ENCODE measurements around the gene LMO4.

The LMO4 gene

DNA sequence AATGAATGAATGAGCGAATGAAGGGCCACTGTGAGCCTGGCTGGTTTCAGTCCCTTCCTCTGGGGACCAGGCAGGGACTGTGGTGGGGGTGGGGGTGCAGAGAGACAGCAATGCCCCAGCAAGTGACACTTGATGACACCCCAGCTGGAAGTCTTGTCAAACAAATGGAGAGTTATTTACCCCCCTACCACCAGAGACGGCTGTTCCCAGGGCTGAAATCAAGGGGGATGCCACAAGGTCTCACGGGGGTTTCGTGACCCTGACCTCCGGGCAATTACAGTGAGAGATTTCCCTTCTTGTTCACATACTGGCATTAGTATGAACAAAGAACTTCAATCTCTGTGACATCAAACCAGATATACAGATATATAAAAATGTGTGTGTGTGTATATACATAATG, 34.0 kb upstream of the LMO4 start:
- H3K9me3 ChIP-seq (ENCODE audit: insufficient read depth, low read length) = no peaks in the 10 kb centered on the region
- no peak overlapping the region for H3K4me3 ChIP-seq (ENCODE audit: insufficient read length, low read depth)
- no peaks in the 10 kb centered on the region for H3K27me3 ChIP-seq (ENCODE audit: insufficient read depth, insufficient read length)
- DNase-seq (ENCODE audit: low read depth, low spot score) = no peak
- TF ChIP-seq YY1 (IDR thresholded peaks at IDR 0.05; ENCODE audit: insufficient read depth, insufficient read length) (no peak), SUZ12 (IDR thresholded peaks at IDR 0.05; ENCODE audit: extremely low read depth, insufficient read depth, insufficient read length) (no peak), ZNF274 (IDR thresholded peaks at IDR 0.05; ENCODE audit: low read depth, low read length) (no peak)
- no peaks in the 10 kb centered on the region for H3K36me3 ChIP-seq (ENCODE audit: insufficient read depth, insufficient read length, low read length)
- no peak overlapping the region for H3K9ac ChIP-seq (ENCODE audit: insufficient read length, low read depth)
- no peaks in the 10 kb centered on the region for H3K4me1 ChIP-seq (ENCODE audit: insufficient read depth, insufficient read length)

DNA sequence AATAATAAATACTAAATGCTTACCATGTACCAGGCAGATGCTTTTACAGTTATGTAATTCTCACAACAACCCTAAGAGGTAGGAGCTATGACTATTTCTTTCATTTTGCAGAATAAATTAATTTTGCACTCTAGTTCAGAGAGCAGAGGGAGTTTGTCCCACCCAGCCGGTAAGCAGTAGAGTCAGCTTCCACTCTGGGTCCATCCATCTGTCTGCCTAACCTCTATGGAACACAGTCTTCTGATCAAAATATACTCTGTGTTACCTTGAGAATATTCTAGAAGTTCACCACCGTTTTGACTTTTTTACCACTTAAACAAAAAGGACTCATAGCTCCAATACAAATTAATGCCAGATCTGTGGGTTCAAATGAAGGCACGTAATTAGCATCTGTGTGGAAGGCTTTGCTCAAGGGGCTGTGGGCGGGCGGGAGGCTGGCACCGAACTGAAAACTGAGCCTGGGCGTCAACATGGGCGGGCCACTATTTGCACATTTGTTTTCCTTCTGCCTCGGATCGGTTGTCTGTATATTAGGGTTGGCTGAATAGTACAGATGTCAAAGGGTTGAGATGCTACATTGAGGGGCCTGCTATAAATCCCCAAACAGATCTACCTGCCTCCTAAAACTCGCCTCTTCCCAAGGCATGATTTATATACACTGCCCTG, 33.1 kb upstream of the LMO4 start:
- TF ChIP-seq SUZ12 (IDR thresholded peaks at IDR 0.05; ENCODE audit: extremely low read depth, insufficient read depth, insufficient read length) (no peak), YY1 (IDR thresholded peaks at IDR 0.05; ENCODE audit: insufficient read depth, insufficient read length) (no peak), ZNF274 (IDR thresholded peaks at IDR 0.05; ENCODE audit: low read depth, low read length) (no peak)
- no peaks in the 10 kb centered on the region for H3K36me3 ChIP-seq (ENCODE audit: insufficient read depth, insufficient read length, low read length)
- DNase-seq (ENCODE audit: low read depth, low spot score) = no peak
- H3K4me1 ChIP-seq (ENCODE audit: insufficient read depth, insufficient read length) = no peaks in the 10 kb centered on the region
- no peaks in the 10 kb centered on the region for H3K9me3 ChIP-seq (ENCODE audit: insufficient read depth, low read length)
- H3K4me3 ChIP-seq (ENCODE audit: insufficient read length, low read depth) = no peak overlapping the region
- H3K27me3 ChIP-seq (ENCODE audit: insufficient read depth, insufficient read length) = no peaks in the 10 kb centered on the region
- no peak overlapping the region for H3K9ac ChIP-seq (ENCODE audit: insufficient read length, low read depth)

DNA sequence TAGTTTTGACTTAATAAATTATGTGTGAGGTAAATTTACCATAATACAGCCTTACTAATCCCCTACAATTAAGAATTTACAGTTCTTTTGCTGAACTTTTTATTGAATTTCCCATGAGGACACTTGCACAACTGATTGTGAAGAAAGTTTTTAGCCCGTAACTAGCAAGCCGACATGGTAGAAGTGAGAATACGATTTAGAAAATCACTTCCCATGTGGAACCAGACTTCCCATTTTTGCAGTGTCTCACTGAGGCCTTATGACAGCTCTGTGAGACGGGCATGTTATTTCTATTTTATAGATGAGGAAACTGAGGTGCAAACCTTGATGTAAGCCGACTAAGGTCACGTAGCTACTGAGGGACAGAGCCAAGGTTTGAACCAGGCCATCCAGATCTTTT, 32.5 kb upstream of the LMO4 start:
- Histone ChIP-seq H3K27me3 (ENCODE audit: insufficient read depth, insufficient read length) (no peaks in the 10 kb centered on the region), H3K36me3 (ENCODE audit: insufficient read depth, insufficient read length, low read length) (no peaks in the 10 kb centered on the region), H3K4me1 (ENCODE audit: insufficient read depth, insufficient read length) (no peaks in the 10 kb centered on the region), H3K4me3 (ENCODE audit: insufficient read length, low read depth) (no peak overlapping the region), H3K9ac (ENCODE audit: insufficient read length, low read depth) (no peak overlapping the region), H3K9me3 (ENCODE audit: insufficient read depth, low read length) (no peaks in the 10 kb centered on the region)
- DNase-seq (ENCODE audit: low read depth, low spot score) = no peak
- TF ChIP-seq ZNF274 (IDR thresholded peaks at IDR 0.05; ENCODE audit: low read depth, low read length) (no peak), YY1 (IDR thresholded peaks at IDR 0.05; ENCODE audit: insufficient read depth, insufficient read length) (no peak), SUZ12 (IDR thresholded peaks at IDR 0.05; ENCODE audit: extremely low read depth, insufficient read depth, insufficient read length) (no peak)

DNA sequence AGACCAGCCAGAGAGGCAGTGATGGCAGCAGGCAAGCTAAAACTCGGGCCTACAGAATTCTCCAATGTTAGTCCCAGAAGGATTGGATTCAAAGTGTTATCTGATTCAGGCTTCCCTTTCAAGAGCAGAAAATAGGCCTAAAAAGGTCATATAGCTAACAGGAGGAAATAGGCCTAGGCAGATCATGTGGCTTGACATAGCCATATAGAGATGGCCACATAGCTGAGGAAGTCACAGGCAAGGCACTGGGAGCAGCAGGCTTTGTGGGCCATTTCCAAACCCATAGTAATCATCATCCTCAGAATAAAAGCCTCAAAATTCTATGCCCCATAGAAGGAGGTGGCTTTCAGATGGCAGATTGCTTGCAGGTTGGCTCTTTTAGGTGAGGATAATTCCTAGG, 29.0 kb upstream of the LMO4 start:
- Histone ChIP-seq H3K4me1 (ENCODE audit: insufficient read depth, insufficient read length) (no peaks in the 10 kb centered on the region), H3K9ac (ENCODE audit: insufficient read length, low read depth) (no peak overlapping the region), H3K9me3 (ENCODE audit: insufficient read depth, low read length) (no peaks in the 10 kb centered on the region), H3K4me3 (ENCODE audit: insufficient read length, low read depth) (no peak overlapping the region), H3K27me3 (ENCODE audit: insufficient read depth, insufficient read length) (no peaks in the 10 kb centered on the region), H3K36me3 (ENCODE audit: insufficient read depth, insufficient read length, low read length) (no peaks in the 10 kb centered on the region)
- TF ChIP-seq SUZ12 (IDR thresholded peaks at IDR 0.05; ENCODE audit: extremely low read depth, insufficient read depth, insufficient read length) (no peak), YY1 (IDR thresholded peaks at IDR 0.05; ENCODE audit: insufficient read depth, insufficient read length) (no peak), ZNF274 (IDR thresholded peaks at IDR 0.05; ENCODE audit: low read depth, low read length) (no peak)
- no peak for DNase-seq (ENCODE audit: low read depth, low spot score)

DNA sequence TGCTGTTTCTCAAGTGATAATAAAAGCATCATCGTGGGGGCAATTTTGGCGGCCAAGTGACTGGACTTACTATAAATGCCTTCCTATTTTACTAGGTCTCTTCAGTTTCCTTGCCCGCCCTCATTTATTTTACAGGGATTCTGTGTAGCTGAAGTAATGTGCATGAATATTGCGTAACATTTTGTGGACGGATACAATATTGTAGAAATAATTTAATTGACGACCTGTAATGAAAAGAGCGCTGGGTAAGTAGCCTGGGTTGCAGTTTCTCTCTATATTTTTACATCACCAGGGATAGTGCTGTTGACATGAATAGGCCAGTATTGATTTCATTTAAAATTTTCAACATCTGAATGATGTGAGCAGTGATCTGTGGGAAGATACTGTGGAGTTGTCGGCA, 28.1 kb upstream of the LMO4 start:
- no peaks in the 10 kb centered on the region for H3K27me3 ChIP-seq (ENCODE audit: insufficient read depth, insufficient read length)
- H3K4me1 ChIP-seq (ENCODE audit: insufficient read depth, insufficient read length) = no peaks in the 10 kb centered on the region
- no peak overlapping the region for H3K4me3 ChIP-seq (ENCODE audit: insufficient read length, low read depth)
- TF ChIP-seq YY1 (IDR thresholded peaks at IDR 0.05; ENCODE audit: insufficient read depth, insufficient read length) = no peak
- DNase-seq (ENCODE audit: low read depth, low spot score) = no peak
- no peaks in the 10 kb centered on the region for H3K9me3 ChIP-seq (ENCODE audit: insufficient read depth, low read length)
- no peak overlapping the region for H3K9ac ChIP-seq (ENCODE audit: insufficient read length, low read depth)
- H3K36me3 ChIP-seq (ENCODE audit: insufficient read depth, insufficient read length, low read length) = no peaks in the 10 kb centered on the region

DNA sequence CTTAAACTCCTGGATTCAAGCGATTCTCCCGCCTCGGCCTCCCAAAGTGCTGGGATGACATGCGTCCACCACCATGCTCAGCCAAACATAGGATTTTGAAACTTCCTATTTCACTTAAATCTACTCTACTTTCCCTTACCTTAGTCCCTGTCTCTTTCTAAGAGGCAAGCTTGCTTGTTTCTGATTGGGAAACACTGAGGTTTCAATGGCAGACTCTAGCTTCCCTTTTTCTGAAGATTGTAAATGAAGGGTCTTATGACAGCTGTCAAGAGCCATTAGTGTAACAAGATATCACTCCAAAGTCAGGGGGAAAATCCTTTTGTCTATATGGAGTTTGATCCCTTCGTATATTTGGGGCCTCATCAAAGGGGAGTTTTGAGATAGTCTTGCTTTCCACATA, 23.5 kb upstream of the LMO4 start:
- TF ChIP-seq ZNF274 (IDR thresholded peaks at IDR 0.05; ENCODE audit: low read depth, low read length) = no peak
- TF ChIP-seq SUZ12 (IDR thresholded peaks at IDR 0.05; ENCODE audit: extremely low read depth, insufficient read depth, insufficient read length) = no peak
- no peak for TF ChIP-seq YY1 (IDR thresholded peaks at IDR 0.05; ENCODE audit: insufficient read depth, insufficient read length)
- H3K4me3 ChIP-seq (ENCODE audit: insufficient read length, low read depth) = no peak overlapping the region
- H3K27me3 ChIP-seq (ENCODE audit: insufficient read depth, insufficient read length) = no peaks in the 10 kb centered on the region
- no peak overlapping the region for H3K9ac ChIP-seq (ENCODE audit: insufficient read length, low read depth)
- no peaks in the 10 kb centered on the region for H3K4me1 ChIP-seq (ENCODE audit: insufficient read depth, insufficient read length)
- no peaks in the 10 kb centered on the region for H3K36me3 ChIP-seq (ENCODE audit: insufficient read depth, insufficient read length, low read length)
- DNase-seq (ENCODE audit: low read depth, low spot score) = no peak
- no peaks in the 10 kb centered on the region for H3K9me3 ChIP-seq (ENCODE audit: insufficient read depth, low read length)

DNA sequence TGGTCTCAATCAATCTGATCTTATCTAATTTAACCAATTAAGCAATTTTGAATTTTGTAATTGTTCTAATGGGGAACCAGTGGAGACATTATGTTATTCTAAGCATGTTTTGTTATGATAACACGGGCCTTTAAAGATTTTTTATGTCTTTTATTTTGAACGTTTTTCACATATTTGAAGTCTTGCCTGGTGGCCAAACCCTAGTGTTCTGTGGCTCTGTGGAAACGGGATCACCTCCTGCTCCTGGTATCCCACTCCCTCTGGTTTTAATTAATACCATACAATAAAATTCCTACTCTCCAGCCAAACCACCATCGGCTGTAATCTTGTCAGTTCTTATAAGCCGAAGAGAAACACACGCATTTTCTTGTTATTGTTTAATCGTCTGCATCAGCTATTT, 22.9 kb upstream of the LMO4 start:
- Histone ChIP-seq H3K4me1 (ENCODE audit: insufficient read depth, insufficient read length) (no peaks in the 10 kb centered on the region), H3K36me3 (ENCODE audit: insufficient read depth, insufficient read length, low read length) (no peaks in the 10 kb centered on the region), H3K9me3 (ENCODE audit: insufficient read depth, low read length) (no peaks in the 10 kb centered on the region), H3K27me3 (ENCODE audit: insufficient read depth, insufficient read length) (no peaks in the 10 kb centered on the region), H3K4me3 (ENCODE audit: insufficient read length, low read depth) (no peak overlapping the region), H3K9ac (ENCODE audit: insufficient read length, low read depth) (no peak overlapping the region)
- DNase-seq (ENCODE audit: low read depth, low spot score) = no peak
- TF ChIP-seq ZNF274 (IDR thresholded peaks at IDR 0.05; ENCODE audit: low read depth, low read length) (no peak), YY1 (IDR thresholded peaks at IDR 0.05; ENCODE audit: insufficient read depth, insufficient read length) (no peak), SUZ12 (IDR thresholded peaks at IDR 0.05; ENCODE audit: extremely low read depth, insufficient read depth, insufficient read length) (no peak)
